Right cardiac atrium (tissue), 5 donors: ENCODE data around the gene RAN. TPM values are rescaled to one million over a fixed set of nuclear protein-coding genes. Genes with fewer than 3 reads are reported as not detected.

Experiments
- ATAC-seq, 2 donors: fragments of 200-7000 bp; cut with Tn5 transposase; one replicate each; pipeline versions ENCODE4 v1.8.0 to v1.9.1; 2020; ENCODE audit warnings: moderate library complexity in 2 of 2, mild to moderate bottlenecking in 1 of 2
- DNase-seq, 3 donors: peaks; one replicate each; pipeline ENCODE4 v3.0.0-alpha.2; 2020
- H3K27ac ChIP-seq: one replicate; pipeline ENCODE4 v1.5.1; 2013; ENCODE audit warnings: mild to moderate bottlenecking, low read length, control low read depth, moderate library complexity
- H3K27me3 ChIP-seq: one replicate; pipeline ENCODE4 v1.6.1; 2013; ENCODE audit not compliant: control insufficient read depth, insufficient read depth
- H3K4me1 ChIP-seq: one replicate; pipeline ENCODE4 v1.6.1; 2013; ENCODE audit warnings: low read length; ENCODE audit not compliant: control insufficient read depth, insufficient read depth
- H3K4me3 ChIP-seq: one replicate; pipeline ENCODE4 v1.5.1; 2013; ENCODE audit warnings: low read length, control low read depth
- H3K9me3 ChIP-seq: one replicate; pipeline ENCODE4 v1.6.1; 2013; ENCODE audit warnings: low read length; ENCODE audit not compliant: control insufficient read depth
- WGBS: extraction: QIAGEN DNeasy Blood & Tissue Kit; methylation state at CpG from one replicate; pipeline ENCODE4 v1.1.7; 2013; 5-methylcytosine and 5-hydroxymethylcytosine counted together
- intact Hi-C, 4 donors: fragments of 100-400 bp; cut with DNase I; formaldehyde crosslinking; loops; one replicate each; pipeline versions ENCODE4 v1.11.0 to v1.14.0; 2022 to 2023
- long read RNA-seq, 4 donors: library from polyadenylated mRNA; unstranded; transcript quantifications; one replicate each; pipeline ENCODE4 v2.0.0, GENCODE V29; 2020 to 2021
- polyA plus RNA-seq: library from polyadenylated mRNA; stranded (reverse); fragments of 200-250 nt; gene quantifications from one replicate; pipeline ENCODE4 v1.2.3, GENCODE V29; 2013
- total RNA-seq, 4 donors: library from RNA; stranded (reverse); fragmentation: NEBNext Ultra II Directional; extraction: Animal tissue kit (Norgen Biotek cat#: 25700); gene quantifications; one replicate each; pipeline ENCODE4 v1.2.1, GENCODE V29; 2021
- donor health status: healthy with polysubstance abuse.
- donor health status: DM: no; HTN: yes; CAD: no.
- donor health status: DM: no; HTN: no; CAD: no.
- donor health status: DM: no; HTN: yes; CAD: no; lungs with severe emphysema.
- donor health status: DM: yes; HTN: yes; CAD: no.

Gene RAN
- 100 to 1,000 TPM; 281 to 385 (median 302) TPM for total RNA-seq
- polyA plus RNA-seq: 195 TPM
- long read RNA-seq, donor 1, transcript RAN-202 (6 exons, 1,530 nt): minor isoform, 6 of 389 reads
- long read RNA-seq, donor 1, transcript RAN-212 (7 exons, 2,661 nt): major isoform, 361 of 389 reads
- long read RNA-seq, donor 1, transcript RAN-203 (6 exons, 2,455 nt): minor isoform, 13 of 389 reads
- long read RNA-seq, donor 1, partial matches to known transcripts: 5 of 389 reads
- long read RNA-seq, donor 1, other reads (novel, unspliced or antisense): 4 of 389 reads
- long read RNA-seq, donor 2, transcript RAN-212 (7 exons, 2,661 nt): major isoform, 152 of 169 reads
- long read RNA-seq, donor 2, transcript RAN-203 (6 exons, 2,455 nt): minor isoform, 8 of 169 reads
- long read RNA-seq, donor 2, partial matches to known transcripts: 7 of 169 reads
- long read RNA-seq, donor 2, other reads (novel, unspliced or antisense): 1 of 169 reads
- long read RNA-seq, donor 3, transcript RAN-202 (6 exons, 1,530 nt): minor isoform, 16 of 942 reads
- long read RNA-seq, donor 3, transcript RAN-203 (6 exons, 2,455 nt): minor isoform, 32 of 942 reads
- long read RNA-seq, donor 3, transcript RAN-212 (7 exons, 2,661 nt): major isoform, 846 of 942 reads
- long read RNA-seq, donor 3, partial matches to known transcripts: 26 of 942 reads
- long read RNA-seq, donor 3, other reads (novel, unspliced or antisense): 22 of 942 reads
- long read RNA-seq, donor 4, transcript RAN-212 (7 exons, 2,661 nt): major isoform, 138 of 145 reads
- long read RNA-seq, donor 4, partial matches to known transcripts: 1 of 145 reads
- long read RNA-seq, donor 4, other reads (novel, unspliced or antisense): 0 of 145 reads

- peak; percentile 91 to 95 for ATAC-seq
- Histone ChIP-seq H3K4me3 (peak within 1 kb of the TSS; percentile 98), H3K9me3 (no peaks in the 10 kb centered on the region), H3K27ac (peak within 1 kb of the TSS; percentile 95), H3K4me1 (no peaks in the 10 kb centered on the region), H3K27me3 (no peaks in the 10 kb centered on the region)
- peak; percentile 95 to 98 (median 97) for DNase-seq
- intact Hi-C loops: no loop called here
- 4% methylated on average over 118 of the region's 118 CpGs for WGBS
Measured at GRCh38 chr12:130871286-130872178, at the start of gene RAN. RAN (plus strand) TSS chr12:130872066; CDS start chr12:130872594, 528 bp downstream.

GRCh38 chr12:130825771-130826150 is 46.1 kb upstream of the RAN start:
- no peak overlapping the region for H3K27ac ChIP-seq
- whole genome bisulfite sequencing: 81% methylated on average over 6 of the region's 6 CpGs
- H3K9me3 ChIP-seq: no peaks in the 10 kb centered on the region
- H3K27me3 ChIP-seq: no peaks in the 10 kb centered on the region
- intact Hi-C loops: no loop called here
- no peak for DNase-seq
- H3K4me3 ChIP-seq: no peak overlapping the region
- ATAC-seq: peak in 1 of 2 donors; percentile 7
- H3K4me1 ChIP-seq: peaks cover 2% of the 10 kb centered on the region

DNA sequence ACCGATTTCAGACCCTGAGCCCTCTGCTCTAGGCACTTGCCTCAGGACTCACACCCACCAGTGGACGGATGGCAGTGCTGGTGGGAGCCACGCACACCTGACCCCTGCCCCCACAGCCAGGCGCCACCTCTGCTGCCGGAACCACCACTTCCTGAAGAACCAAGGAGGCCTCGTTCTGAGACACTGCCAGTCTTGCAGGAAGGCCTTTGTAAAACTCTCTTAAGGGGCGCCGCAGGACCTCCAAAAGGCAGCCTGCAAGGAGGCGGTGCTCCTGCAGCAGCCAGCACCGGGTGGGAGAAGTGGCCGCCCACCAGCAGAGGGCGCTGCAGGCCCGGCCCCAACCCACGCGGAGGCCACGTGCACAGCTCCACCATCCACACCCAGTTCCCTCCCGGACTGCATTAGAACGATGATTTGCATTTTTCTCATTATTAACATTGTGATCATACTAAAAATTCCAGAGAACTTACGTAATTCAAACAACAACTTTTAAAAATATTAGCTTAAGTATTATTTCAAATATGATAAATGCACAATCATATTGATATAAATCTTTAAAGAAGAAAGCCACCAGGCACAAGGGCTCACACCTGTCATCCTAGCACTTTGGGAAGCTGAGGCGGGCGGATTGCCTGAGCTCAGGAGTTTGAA is 45.6 kb upstream of the RAN start:
- WGBS: 70% methylated on average over 21 of the region's 21 CpGs
- intact Hi-C loops: no loop called here
- Histone ChIP-seq H3K27ac (no peak overlapping the region), H3K4me3 (no peak overlapping the region), H3K4me1 (peaks cover 2% of the 10 kb centered on the region), H3K9me3 (no peaks in the 10 kb centered on the region), H3K27me3 (no peaks in the 10 kb centered on the region)
- ATAC-seq (peak; percentile 69 to 76), DNase-seq (peak in 2 of 3 donors; percentile 72 to 76)

DNA sequence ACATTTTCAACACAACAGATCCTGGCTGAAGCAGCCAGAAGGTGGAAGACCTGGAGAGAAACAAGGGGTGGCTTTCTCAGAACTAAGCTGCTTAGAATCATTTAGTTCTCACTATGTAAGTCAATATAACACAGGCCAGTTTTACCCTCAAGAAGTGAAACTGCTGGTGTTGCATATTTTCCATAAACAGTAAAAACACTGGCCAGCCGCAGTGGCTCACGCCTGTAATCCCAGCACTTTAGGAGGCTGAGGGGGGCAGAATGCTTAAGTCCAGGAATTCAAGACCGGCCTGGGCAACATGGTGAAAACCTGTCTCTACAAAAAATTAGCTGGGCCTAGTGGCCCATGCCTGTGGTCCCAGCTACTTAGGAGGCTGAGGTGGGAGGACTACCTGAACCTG is 44.4 kb upstream of the RAN start:
- no peak for DNase-seq
- ATAC-seq: no peak
- intact Hi-C loops: no loop called here
- no peak overlapping the region for H3K4me3 ChIP-seq
- no peak overlapping the region for H3K27ac ChIP-seq
- H3K27me3 ChIP-seq: no peaks in the 10 kb centered on the region
- peaks cover 2% of the 10 kb centered on the region for H3K4me1 ChIP-seq
- WGBS: 81% methylated on average over 3 of the region's 3 CpGs
- no peaks in the 10 kb centered on the region for H3K9me3 ChIP-seq

DNA sequence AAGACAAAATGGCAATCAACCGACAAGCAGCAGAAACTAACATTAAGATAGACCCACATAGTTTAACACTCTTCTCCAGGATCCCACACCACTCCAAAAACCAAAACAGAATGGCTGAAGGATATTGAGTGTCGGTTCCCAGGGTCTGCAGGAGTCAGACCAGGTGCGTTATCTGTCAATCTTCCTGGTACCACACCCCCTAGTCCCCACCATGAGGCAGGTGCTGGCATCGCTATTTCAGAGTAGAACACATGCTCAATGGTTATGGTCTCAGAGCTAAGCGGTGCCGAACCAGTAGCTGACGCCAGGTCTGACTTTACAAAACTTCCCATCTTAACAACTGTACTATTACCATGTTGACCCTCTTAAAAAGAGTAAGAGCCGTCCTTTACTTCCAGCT is 43.0 kb upstream of the RAN start:
- ATAC-seq: no peak
- H3K4me1 ChIP-seq: peaks cover 6% of the 10 kb centered on the region
- DNase-seq: no peak
- no peaks in the 10 kb centered on the region for H3K9me3 ChIP-seq
- WGBS: 95% methylated on average over 8 of the region's 8 CpGs
- no peaks in the 10 kb centered on the region for H3K27me3 ChIP-seq
- intact Hi-C loops: no loop called here
- H3K4me3 ChIP-seq: no peak overlapping the region
- no peak overlapping the region for H3K27ac ChIP-seq

GRCh38 chr12:130829391-130830245 is 42.2 kb upstream of the RAN start:
- no peaks in the 10 kb centered on the region for H3K27me3 ChIP-seq
- DNase-seq (no peak), ATAC-seq (peak in 1 of 2 donors; percentile 6)
- 90% methylated on average over 17 of the region's 17 CpGs for WGBS
- no peaks in the 10 kb centered on the region for H3K9me3 ChIP-seq
- intact Hi-C loops: no loop called here
- H3K27ac ChIP-seq: no peak overlapping the region
- peaks cover 6% of the 10 kb centered on the region for H3K4me1 ChIP-seq
- H3K4me3 ChIP-seq: no peak overlapping the region

DNA sequence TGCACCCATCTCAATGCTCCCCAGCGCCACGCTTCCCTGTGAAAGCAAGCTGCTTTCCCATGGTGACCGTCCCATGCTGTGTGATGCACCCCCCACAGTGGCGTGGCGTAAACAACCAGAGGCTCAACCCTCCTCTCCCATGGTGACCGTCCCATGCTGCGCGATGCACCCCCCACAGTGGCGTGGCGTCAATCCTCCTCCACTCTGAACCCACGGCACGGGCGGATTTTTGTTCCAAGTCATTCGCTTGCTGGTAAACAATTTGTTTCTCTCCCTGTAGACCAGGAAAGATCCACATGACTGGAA is 41.7 kb upstream of the RAN start:
- 88% methylated on average over 14 of the region's 14 CpGs for WGBS
- no peaks in the 10 kb centered on the region for H3K27me3 ChIP-seq
- H3K27ac ChIP-seq: no peak overlapping the region
- no peak for DNase-seq
- peaks cover 6% of the 10 kb centered on the region for H3K4me1 ChIP-seq
- no peak for ATAC-seq
- H3K9me3 ChIP-seq: no peaks in the 10 kb centered on the region
- H3K4me3 ChIP-seq: no peak overlapping the region
- intact Hi-C loops: no loop called here

GRCh38 chr12:130831246-130831645 is 40.6 kb upstream of the RAN start:
- peaks cover 6% of the 10 kb centered on the region for H3K4me1 ChIP-seq
- H3K9me3 ChIP-seq: no peaks in the 10 kb centered on the region
- ATAC-seq: no peak
- H3K27me3 ChIP-seq: no peaks in the 10 kb centered on the region
- no peak for DNase-seq
- 98% methylated on average over 4 of the region's 4 CpGs for WGBS
- H3K27ac ChIP-seq: no peak overlapping the region
- intact Hi-C loops: no loop called here
- H3K4me3 ChIP-seq: no peak overlapping the region

DNA sequence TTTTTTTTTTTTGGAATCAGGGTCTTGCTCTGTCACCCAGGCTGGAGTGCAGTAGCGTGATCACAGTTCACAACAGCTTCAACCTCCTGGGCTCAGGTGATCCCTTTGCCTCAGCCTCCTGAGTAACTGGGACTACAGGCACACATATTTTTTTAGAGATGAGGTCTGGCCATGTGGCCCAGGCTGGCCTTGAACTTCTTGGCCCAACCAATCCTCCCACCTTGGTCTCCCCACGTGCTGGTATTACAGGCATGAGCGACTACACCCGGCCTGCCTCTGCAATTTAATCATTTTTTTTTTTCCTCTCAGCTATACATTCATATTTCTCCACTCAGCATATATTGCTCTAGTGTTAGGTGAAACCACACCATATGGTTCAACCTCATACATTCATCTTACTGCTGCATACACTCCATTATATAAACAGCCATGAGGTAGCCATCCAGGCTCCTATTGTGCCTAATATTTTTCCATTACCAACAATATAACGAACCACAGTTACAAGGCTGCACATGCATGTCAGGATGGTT is 39.9 kb upstream of the RAN start:
- no peaks in the 10 kb centered on the region for H3K27me3 ChIP-seq
- 86% methylated on average over 5 of the region's 5 CpGs for WGBS
- no peak for ATAC-seq

More for the DNA sequence above, 39.9 kb upstream of the RAN start:
- H3K4me3 ChIP-seq: no peak overlapping the region
- no peak for DNase-seq
- no peaks in the 10 kb centered on the region for H3K9me3 ChIP-seq
- H3K27ac ChIP-seq: no peak overlapping the region
- peaks cover 6% of the 10 kb centered on the region for H3K4me1 ChIP-seq
- intact Hi-C loops: no loop called here
